Kidney epithelial cell (primary cell): ENCODE data around the gene LIPH. TPM values are rescaled to one million over a fixed set of nuclear protein-coding genes. Genes with fewer than 3 reads are reported as not detected.

Experiments used
- DNase-seq: peaks from one replicate; pipeline ENCODE4 v3.0.0-alpha.2; 2010; ENCODE audit warnings: low read depth
- H3K27me3 ChIP-seq: 2 replicates; pipeline ENCODE4 v1.6.0; 2011; ENCODE audit warnings: low read length; ENCODE audit not compliant: control insufficient read depth, insufficient read depth
- H3K36me3 ChIP-seq: 2 replicates; pipeline ENCODE4 v1.5.1; 2011; ENCODE audit warnings: low read length; ENCODE audit not compliant: control insufficient read depth, insufficient read depth
- H3K4me3 ChIP-seq: 2 replicates; pipeline ENCODE4 v1.5.1; 2011; ENCODE audit warnings: low read depth, mild to moderate bottlenecking, control low read depth, low read length
- total RNA-seq: library from RNA; depleted of rRNA; stranded (reverse); fragments of >200 nt; gene quantifications from 2 replicates; pipeline ENCODE4 v1.2.3, GENCODE V29; 2015
- TF ChIP-seq, protein P1 (sequence below): IDR thresholded peaks from 2 replicates; pipeline ENCODE4 v1.5.1; 2011; ENCODE audit warnings: mild to moderate bottlenecking, moderate library complexity, low read length, control low read depth, inconsistent platforms; ENCODE audit not compliant: insufficient read depth, poor library complexity, severe bottlenecking

Gene LIPH
- total RNA-seq, 1 donor from 2014 or later: 4.3 TPM

DNA sequence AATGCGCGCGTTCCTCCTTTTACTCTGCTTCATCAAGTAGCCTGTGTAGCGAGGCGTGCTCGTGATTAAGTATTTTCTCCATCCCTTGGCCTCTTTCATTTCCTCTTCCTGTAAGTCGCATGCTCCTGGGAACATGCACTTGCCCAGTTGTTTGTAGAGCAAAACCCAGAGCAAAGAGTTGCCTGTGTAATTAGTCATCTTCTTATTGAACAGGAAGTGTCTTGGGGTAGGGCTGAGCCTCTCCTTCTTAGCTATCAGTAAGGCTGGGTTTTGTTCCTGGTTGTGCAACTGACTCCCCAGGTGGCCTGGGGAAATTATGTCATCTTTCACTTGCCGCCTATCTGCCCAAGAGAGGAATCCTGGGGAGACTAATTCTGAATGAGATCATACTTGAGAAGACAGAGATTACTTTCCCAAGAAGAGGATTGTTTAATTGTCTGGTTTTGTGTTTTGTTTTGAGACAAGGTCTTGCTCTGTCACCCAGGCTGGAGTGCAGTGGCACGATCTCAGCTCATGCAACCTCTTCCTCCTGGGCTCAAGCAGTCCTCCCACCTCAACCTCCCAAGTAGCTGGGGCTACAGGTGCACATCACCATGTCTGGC is 14.9 kb downstream of the LIPH start:
- no peaks in the 10 kb centered on the region for H3K36me3 ChIP-seq
- no peak overlapping the region for H3K4me3 ChIP-seq
- H3K27me3 ChIP-seq: no peaks in the 10 kb centered on the region
- DNase-seq: peak; percentile 100
- TF ChIP-seq, protein P1, sequence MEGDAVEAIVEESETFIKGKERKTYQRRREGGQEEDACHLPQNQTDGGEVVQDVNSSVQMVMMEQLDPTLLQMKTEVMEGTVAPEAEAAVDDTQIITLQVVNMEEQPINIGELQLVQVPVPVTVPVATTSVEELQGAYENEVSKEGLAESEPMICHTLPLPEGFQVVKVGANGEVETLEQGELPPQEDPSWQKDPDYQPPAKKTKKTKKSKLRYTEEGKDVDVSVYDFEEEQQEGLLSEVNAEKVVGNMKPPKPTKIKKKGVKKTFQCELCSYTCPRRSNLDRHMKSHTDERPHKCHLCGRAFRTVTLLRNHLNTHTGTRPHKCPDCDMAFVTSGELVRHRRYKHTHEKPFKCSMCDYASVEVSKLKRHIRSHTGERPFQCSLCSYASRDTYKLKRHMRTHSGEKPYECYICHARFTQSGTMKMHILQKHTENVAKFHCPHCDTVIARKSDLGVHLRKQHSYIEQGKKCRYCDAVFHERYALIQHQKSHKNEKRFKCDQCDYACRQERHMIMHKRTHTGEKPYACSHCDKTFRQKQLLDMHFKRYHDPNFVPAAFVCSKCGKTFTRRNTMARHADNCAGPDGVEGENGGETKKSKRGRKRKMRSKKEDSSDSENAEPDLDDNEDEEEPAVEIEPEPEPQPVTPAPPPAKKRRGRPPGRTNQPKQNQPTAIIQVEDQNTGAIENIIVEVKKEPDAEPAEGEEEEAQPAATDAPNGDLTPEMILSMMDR: no peak

DNA sequence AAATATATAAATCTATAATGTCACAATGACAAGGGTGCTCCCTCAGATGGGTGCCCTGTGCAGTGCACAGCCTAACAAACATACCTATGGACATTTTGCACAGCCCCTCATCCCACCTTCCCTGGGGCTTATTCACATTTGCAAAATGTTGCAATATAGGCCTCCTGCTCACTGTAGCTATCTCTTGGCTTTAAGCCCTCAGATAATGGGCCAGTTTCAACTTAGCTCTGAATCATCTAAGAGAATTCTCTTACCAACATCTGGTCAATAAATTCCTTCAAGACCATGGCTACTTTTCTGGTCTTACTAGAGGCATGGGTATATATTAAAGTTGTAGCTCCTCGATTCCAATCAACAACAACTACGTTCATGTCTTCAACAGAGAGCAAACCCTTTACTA is 17.9 kb downstream of the LIPH start:
- no peaks in the 10 kb centered on the region for H3K36me3 ChIP-seq
- DNase-seq: no peak
- no peaks in the 10 kb centered on the region for H3K27me3 ChIP-seq
- no peak overlapping the region for H3K4me3 ChIP-seq
- TF ChIP-seq, protein P1: no peak

DNA sequence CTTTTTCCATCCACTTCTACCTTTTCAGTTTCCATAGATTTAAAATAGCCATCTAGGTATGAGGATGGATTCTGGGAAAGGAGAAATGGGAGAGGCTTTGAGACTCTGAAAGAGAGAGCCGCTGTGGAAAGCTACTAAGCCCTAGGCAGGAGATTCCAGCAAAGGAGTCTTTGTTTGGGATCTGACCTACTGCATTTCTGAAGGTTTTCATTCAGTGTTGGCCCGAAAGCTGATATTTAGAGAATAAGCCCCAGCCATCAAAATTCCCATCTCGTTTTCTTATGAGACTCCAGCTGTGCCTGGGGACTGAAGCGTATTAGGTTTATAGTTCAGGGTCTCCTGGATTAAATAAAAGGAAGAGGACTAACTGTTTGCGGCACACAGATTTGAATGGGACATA is 19.5 kb downstream of the LIPH start:
- Histone ChIP-seq H3K36me3 (no peaks in the 10 kb centered on the region), H3K27me3 (no peaks in the 10 kb centered on the region), H3K4me3 (no peak overlapping the region)
- no peak for DNase-seq
- TF ChIP-seq, protein P1: no peak

DNA sequence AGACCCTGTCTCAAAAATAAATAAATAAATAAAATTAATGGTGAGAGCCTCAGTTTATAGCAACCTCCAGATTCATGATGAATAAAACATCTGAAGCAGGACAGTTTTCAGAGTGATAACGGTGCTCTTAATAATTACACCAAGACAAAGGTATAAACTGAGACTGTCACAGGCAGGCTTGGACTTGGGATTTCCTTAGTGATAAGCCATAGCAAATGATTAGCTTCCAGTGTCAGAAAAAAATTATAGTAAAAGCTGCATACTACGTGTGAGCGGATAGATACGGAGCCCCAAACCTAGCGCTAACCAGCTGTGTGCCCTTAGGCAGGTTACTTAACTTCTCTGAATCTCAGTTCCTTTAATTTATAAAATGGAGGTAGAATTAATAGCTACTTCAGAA is 21.5 kb downstream of the LIPH start:
- TF ChIP-seq, protein P1: no peak
- no peaks in the 10 kb centered on the region for H3K36me3 ChIP-seq
- DNase-seq: no peak
- no peak overlapping the region for H3K4me3 ChIP-seq
- H3K27me3 ChIP-seq: no peaks in the 10 kb centered on the region

DNA sequence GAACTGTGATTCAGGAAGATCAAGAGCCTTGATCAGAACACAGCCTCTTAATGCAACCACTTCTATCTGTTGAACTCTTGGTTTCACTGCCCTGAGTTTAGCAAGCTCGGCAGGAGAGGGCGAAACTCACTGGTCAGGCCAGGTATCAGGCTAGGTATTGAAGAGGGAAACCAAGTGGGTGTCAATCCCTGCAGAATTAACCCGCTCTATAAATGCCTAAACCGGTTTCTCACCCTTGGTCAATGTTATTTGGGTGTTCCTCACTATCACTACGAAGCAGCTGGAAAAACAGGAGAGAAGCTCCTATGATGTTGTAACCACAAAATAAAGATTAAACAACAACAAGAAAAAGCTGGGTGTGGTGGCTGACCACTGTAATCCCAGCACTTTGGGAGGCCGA is 23.9 kb downstream of the LIPH start:
- no peaks in the 10 kb centered on the region for H3K36me3 ChIP-seq
- TF ChIP-seq, protein P1: no peak
- no peak for DNase-seq
- H3K4me3 ChIP-seq: no peak overlapping the region
- no peaks in the 10 kb centered on the region for H3K27me3 ChIP-seq

DNA sequence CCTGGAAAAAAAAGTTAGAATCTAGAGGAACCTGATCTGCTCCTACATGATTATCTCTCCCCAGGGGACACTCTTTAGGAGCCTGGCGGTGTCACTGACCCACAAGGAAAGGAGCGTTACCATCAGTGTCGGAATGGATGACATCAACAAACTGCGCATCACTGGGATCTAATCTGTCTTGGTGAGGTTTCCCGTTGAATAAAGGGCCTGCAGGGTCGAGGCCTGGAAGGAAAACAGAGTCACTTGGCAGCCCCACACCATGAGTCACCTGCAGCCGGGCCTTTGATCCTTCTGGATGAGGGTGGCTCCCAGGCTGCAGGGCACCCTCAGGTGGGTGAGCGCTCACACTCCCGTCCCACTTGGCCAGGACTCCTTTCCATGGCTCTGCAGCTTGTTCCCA is 25.0 kb downstream of the LIPH start:
- Histone ChIP-seq H3K36me3 (no peaks in the 10 kb centered on the region), H3K27me3 (no peaks in the 10 kb centered on the region), H3K4me3 (no peak overlapping the region)
- TF ChIP-seq, protein P1: no peak
- no peak for DNase-seq
